HG02588 (cell line): ENCODE measurements around the gene GPRIN2.
"Not testable (repeated sequence)": the region's sequence is repeated elsewhere in the genome, so short reads cannot be mapped to it uniquely, and the experiment has no call there.

Experiments
- ATAC-seq: cut with Tn5 transposase; IDR thresholded peaks from one replicate; pipeline ENCODE4 v1.9.1; 2021; ENCODE audit warnings: mild to moderate bottlenecking, moderate library complexity; ENCODE audit not compliant: unreplicated experiment

Gene GPRIN2

DNA sequence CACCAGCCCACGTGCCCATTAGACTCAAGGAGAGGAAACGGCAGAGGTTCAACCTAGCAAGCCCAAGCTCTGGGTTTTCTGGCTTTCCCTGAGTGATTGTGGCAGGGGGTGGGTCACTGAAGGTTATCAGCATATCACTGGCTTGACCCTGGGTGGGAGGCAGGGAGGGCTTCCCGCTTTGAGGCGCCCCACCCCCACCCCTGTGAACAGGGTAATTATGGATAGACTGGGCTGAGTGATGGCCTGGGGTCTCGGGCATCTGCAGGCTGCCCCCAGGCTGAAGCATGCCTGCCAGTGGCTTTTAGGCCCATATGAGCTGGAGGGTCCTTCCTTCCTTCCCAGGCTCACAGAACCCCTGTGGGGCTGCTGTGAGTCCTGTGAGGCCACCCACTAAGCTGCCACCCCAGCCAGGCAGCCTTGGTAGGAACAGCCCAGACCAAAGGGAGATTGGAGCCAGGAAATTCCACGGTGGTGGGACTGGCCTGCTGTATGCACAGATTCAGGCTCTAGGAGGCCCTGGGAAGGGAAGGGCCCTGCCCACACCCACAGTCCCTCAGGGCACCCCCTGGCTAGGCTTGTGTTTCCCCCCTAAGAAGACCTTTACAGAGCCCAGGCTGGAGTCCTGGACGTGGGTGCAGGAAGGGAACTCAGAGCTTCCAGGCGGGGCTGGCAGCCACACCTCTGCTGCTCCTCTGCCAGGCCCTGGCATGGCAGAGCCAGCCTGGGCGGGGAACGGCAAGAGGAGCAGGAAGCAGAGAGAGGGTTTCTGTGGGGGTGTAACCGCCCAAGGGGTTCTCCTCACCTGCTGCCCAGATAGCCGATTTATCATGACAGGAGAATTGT lies 33.1 kb downstream of the GPRIN2 start:
- no peak for ATAC-seq

- ATAC-seq = no peak
Measured at GRCh38 chr10:46522295-46523118, 34.0 kb downstream of the GPRIN2 start.

DNA sequence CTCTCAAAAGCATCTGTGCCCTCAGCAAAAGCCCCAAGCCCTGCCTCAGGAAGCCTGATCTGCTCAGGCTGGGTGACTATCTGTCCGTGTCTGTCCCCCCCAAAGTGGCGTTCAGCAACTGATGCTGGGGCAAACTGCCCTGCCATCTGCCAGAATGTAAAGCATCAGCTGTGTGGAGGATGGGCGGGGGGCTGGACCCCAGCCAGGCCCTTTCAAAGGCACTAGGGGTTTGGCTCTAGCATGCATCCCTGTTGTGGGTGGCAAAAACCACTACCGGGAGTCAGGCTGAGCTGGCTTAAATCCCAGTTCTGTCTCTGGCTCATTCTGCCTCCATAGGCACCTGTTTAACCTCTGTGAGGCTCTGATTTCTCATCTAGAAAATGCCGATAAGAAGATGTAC lies 35.5 kb downstream of the GPRIN2 start:
- no peak for ATAC-seq

DNA sequence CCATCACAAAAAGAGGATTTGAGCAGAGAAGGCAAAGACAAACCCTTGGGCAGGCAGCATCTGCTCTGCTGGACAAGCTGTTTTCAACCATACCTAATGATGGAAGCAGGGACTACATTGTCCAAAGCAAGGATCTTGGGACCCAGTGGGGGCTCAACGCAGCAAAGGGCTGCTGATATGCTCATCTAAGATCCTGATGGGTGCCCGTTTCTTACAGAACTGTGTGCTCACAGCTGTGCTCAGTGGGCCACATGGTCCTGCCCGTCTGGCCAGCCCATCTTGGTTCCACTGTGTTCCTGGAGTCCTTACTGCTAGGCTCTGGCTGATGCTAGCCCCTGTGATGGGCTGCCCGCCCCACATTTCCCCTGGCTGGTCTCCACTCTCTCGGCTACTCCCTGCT lies 36.1 kb downstream of the GPRIN2 start:
- no peak for ATAC-seq

DNA sequence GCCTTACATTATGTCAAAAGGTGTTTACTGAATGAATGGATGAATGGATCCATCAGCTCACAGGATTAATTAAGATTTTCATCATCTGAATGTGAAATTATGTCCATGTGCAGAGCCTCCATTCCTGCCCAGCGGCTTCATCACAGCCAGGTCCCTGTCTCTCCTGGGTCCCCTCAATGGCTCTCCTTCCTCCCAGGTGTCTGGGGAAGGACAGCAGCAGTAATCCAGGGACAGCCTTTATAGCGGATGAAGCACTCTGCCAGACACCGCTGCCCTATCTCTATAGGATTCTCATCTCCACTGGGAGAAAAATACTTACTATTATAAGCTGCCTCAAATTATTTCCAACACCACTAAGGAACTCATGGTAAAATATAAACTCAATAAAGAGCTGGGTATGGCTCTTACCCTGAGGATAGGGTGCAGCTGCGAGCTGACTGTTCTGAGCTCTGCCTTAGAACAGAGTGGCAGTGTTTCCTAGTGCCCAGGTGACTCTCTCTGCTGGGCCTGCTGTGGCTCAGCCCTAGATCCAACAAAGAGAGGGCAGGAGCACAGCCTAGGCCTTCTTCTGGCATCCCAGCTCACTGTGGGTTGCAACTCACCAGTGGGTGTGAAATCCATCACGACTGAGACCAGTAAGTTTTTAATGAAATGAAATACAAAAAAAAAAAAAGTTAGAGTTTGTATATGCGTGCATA lies 38.3 kb downstream of the GPRIN2 start:
- ATAC-seq = no peak

DNA sequence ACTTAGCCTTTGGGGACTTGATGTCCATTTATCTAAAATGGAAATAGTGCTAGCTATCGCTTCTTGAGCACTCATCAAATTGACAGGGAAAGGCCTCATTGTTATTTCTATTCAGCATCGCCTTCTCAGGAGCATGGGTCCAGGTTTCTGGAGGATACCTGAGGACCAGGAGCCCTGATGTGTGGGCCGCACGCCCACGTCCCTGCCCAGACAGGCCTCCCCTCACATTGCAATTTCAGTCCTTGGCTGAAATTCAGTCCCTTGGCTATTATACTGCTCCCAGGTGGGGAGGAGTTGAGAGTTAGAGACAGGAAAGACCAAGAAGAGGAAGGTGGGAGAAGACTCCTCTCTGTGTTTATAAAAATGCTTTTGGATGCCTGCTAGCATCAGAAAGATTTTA lies 38.9 kb downstream of the GPRIN2 start:
- ATAC-seq = no peak

GRCh38 chr10:46516660-46517416 lies 39.6 kb downstream of the GPRIN2 start:
- ATAC-seq = no peak

DNA sequence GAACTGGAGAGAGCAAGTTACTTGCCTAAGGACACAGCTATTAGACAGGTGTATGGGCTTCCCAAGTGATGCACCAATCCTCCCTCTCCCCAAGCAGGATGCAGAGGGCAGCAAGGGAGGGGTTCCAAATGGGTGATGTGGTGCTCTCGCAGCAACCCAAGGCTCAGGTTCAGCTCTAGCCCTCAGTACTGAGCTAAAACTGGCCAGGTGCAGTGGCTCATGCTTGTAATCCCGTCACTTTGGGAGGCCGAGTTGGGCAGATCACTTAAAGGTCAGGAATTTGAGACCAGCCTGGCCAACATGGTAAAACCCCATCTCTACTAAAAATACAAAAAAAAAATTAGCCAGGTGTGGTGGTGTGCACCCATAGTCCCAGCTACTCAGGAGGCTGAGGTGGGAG lies 40.7 kb downstream of the GPRIN2 start:
- ATAC-seq = no peak

DNA sequence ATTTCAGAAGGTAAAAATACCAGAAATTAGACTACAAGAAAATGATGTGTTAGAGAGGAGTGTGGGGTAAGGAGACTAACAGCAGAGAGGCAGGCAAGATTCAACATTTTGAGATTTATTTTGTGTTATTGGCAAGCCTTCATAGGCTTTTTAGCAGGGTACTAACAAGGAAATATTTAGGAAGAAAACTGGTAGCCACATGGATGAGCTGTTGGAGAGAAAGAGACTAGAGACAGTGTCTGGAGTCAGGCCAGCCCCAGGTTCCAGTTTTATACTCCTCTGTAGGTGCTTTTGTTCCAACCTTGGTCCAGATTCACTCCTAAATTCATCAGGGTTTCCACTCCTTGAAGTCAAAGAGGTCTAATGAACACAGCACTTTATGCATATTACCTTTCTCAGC lies 41.1 kb downstream of the GPRIN2 start:
- ATAC-seq = no peak

DNA sequence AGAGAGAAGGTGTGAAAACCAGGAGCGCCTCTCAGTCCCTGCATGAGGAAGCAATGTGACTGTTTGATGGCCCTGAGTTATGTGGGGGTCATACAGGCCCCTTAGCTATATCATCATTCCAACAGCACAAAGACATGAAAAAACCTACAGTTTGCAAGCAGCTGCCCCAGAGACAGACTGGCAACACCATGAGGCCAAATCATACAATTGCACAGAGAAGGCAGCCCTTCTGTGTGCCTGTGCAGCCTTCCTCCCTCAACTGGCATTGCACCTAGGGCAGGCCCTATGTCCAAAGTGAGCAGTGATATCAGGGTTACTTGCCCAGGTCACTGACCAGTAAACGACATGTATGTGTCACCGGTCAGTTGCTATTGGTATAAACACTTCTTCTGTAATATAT lies 41.6 kb downstream of the GPRIN2 start:
- ATAC-seq = no peak

DNA sequence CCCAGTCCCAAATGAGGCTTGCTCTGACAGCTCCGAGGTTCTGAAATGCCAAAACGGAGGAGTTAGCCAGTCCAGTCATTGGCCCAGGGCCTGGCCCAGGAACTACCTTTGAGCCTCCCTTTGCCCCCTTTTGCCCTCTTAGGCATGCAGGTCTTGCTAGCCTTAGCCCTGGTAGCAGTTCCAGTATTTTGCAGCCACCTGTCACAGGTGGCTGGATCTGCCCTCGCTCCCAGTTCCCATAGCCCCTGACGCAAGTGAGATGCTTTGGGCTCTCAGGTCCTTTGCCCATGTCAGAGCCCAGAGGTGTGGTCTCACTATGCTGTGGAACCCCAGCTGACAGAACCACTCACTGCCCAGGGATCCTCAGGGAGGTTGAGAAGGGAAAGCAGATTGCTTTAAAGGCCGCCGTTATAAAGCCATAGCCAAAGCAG lies 42.0 kb downstream of the GPRIN2 start:
- ATAC-seq = no peak

DNA sequence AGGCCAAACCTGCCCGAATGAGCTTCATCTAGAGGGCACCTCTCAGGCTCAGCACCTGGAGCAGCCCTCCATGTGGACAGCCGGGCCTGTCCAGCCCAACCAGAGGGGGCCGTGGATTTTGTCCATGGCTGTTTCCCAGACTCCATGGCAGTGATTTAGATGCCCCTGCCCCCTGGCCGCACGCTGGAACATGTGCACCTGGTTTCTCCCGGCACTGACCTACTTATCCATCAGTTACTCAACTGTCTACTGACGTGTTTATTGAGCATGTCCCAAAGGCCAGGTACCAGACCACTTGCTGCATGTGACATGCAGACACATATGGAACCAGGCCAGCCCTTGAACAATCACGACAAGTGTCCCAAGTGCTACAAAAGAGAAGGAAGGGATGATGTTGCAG lies 43.1 kb downstream of the GPRIN2 start:
- not testable (repeated sequence) for ATAC-seq

GRCh38 chr10:46512725-46513124 lies 43.7 kb downstream of the GPRIN2 start:
- ATAC-seq = not testable (repeated sequence)

DNA sequence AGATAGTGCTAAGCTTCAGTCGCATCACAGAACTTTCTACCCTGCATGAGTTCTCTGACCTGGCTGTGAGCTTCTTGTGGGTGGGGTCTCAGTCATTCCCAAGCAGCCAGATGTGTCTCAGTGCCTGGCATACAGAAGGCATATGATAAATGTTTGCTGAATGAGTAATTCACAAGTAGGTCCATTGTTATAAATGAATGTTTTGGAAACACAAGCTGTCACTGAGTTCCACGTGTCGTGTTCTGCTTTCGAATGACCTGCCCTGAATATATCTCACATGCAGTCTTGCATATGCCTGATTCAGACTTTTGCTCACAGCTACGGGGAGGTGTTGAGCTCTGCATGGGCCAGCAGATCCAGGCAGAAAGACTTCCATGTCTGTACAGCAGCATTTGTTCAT lies 44.5 kb downstream of the GPRIN2 start:
- ATAC-seq = not testable (repeated sequence)
